ENCODE measurements around the gene TEX11. TPM values are rescaled to one million over a fixed set of nuclear protein-coding genes. Genes with fewer than 3 reads are reported as not detected.
"Not testable (repeated sequence)": the region's sequence is repeated elsewhere in the genome, so short reads cannot be mapped to it uniquely, and the experiment has no call there.

The TEX11 gene
- total RNA-seq, 4 donors from 2014 or later: not detected

- 50% methylated on average over 3 of the region's 3 CpGs for WGBS
- Histone ChIP-seq H3K9me3 (no peaks in the 10 kb centered on the region), H3K4me1 (no peaks in the 10 kb centered on the region), H3K27me3 (no peaks in the 10 kb centered on the region), H3K27ac (no peak overlapping the region), H3K4me3 (no peak overlapping the region), H3K36me3 (no peaks in the 10 kb centered on the region)
- DNase-seq (ENCODE audit: low spot score in 2 of 2): no peak
- TF ChIP-seq POLR2A (IDR thresholded peaks at IDR 0.05) (no peak), EP300 (IDR thresholded peaks at IDR 0.05) (no peak), CTCF (IDR thresholded peaks at IDR 0.05) (no peak), POLR2AphosphoS5 (IDR thresholded peaks at IDR 0.05) (no peak)
These were observed 380.7 kb downstream of the TEX11 start for GRCh38 chrX:70527610-70528345.

- H3K27ac ChIP-seq: no peak overlapping the region
- TF ChIP-seq CTCF (IDR thresholded peaks at IDR 0.05) (no peak), POLR2AphosphoS5 (IDR thresholded peaks at IDR 0.05) (no peak), POLR2A (IDR thresholded peaks at IDR 0.05) (no peak), EP300 (IDR thresholded peaks at IDR 0.05) (no peak)
- H3K4me3 ChIP-seq: no peak overlapping the region
- H3K4me1 ChIP-seq: no peaks in the 10 kb centered on the region
- no peaks in the 10 kb centered on the region for H3K9me3 ChIP-seq
- DNase-seq (ENCODE audit: low spot score in 2 of 2): no peak
- H3K36me3 ChIP-seq: no peaks in the 10 kb centered on the region
- H3K27me3 ChIP-seq: no peaks in the 10 kb centered on the region
These were observed 381.5 kb downstream of the TEX11 start for GRCh38 chrX:70527053-70527452.

- no peak for DNase-seq (ENCODE audit: low spot score in 2 of 2)
- Histone ChIP-seq H3K9me3 (no peaks in the 10 kb centered on the region), H3K36me3 (no peaks in the 10 kb centered on the region), H3K4me3 (no peak overlapping the region), H3K4me1 (no peaks in the 10 kb centered on the region), H3K27me3 (no peaks in the 10 kb centered on the region), H3K27ac (no peak overlapping the region)
- WGBS: 92% methylated on average over 8 of the region's 8 CpGs
- no peak for TF ChIP-seq EP300 (IDR thresholded peaks at IDR 0.05)
These were observed 382.8 kb downstream of the TEX11 start for GRCh38 chrX:70525733-70526132.

- DNase-seq (ENCODE audit: low spot score in 2 of 2); H3K4me1 ChIP-seq; H3K9me3 ChIP-seq; H3K27ac ChIP-seq; H3K4me3 ChIP-seq; H3K27me3 ChIP-seq; H3K36me3 ChIP-seq: not testable (repeated sequence)
- 79% methylated on average over 1 of the region's 1 CpG for WGBS
These were observed 392.8 kb downstream of the TEX11 start for GRCh38 chrX:70515692-70516091.

- H3K27me3 ChIP-seq; H3K9me3 ChIP-seq; H3K27ac ChIP-seq; H3K36me3 ChIP-seq; H3K4me3 ChIP-seq; H3K4me1 ChIP-seq; DNase-seq (ENCODE audit: low spot score in 2 of 2): not testable (repeated sequence)
- 87% methylated on average over 4 of the region's 4 CpGs for WGBS
These were observed 393.2 kb downstream of the TEX11 start for GRCh38 chrX:70515270-70515669.

- DNase-seq (ENCODE audit: low spot score in 2 of 2): no peak
- no peak for TF ChIP-seq POLR2AphosphoS5 (IDR thresholded peaks at IDR 0.05)
- Histone ChIP-seq H3K4me3 (no peak overlapping the region), H3K9me3 (no peaks in the 10 kb centered on the region), H3K27me3 (no peaks in the 10 kb centered on the region), H3K27ac (no peak overlapping the region), H3K36me3 (no peaks in the 10 kb centered on the region), H3K4me1 (no peaks in the 10 kb centered on the region)
- 76% methylated on average over 4 of the region's 4 CpGs for WGBS
These were observed 399.4 kb downstream of the TEX11 start for GRCh38 chrX:70509078-70509477.

GRCh38 chrX:70508296-70508911 lies 400.1 kb downstream of the TEX11 start:
- Histone ChIP-seq H3K27me3 (no peaks in the 10 kb centered on the region), H3K4me1 (no peaks in the 10 kb centered on the region), H3K4me3 (no peak overlapping the region), H3K27ac (no peak overlapping the region), H3K9me3 (no peaks in the 10 kb centered on the region), H3K36me3 (no peaks in the 10 kb centered on the region)
- no peak for DNase-seq (ENCODE audit: low spot score in 2 of 2)
- TF ChIP-seq POLR2AphosphoS5 (IDR thresholded peaks at IDR 0.05) (no peak), CTCF (IDR thresholded peaks at IDR 0.05) (no peak)
- WGBS: 52% methylated on average over 6 of the region's 6 CpGs

All from suprapubic skin (tissue), 4 donors.